HL-60/S4 treated with retinoic acid at 250 ng/mL for 4 days and 3 days (cell line): ENCODE measurements around the gene RBAK.
"Not testable (repeated sequence)": the region's sequence is repeated elsewhere in the genome, so short reads cannot be mapped to it uniquely, and the experiment has no call there.

ENCODE experiments used
- in situ Hi-C: fragments of 300-500 bp; cut with MboI; formaldehyde crosslinking; loops from 2 replicates; pipeline ENCODE4 v1.7.0; 2022; ENCODE audit warnings: low sequenced_read_pairs

Gene RBAK

GRCh38 chr7:5050676-5051075, 5.0 kb downstream of the RBAK start:
- in situ Hi-C loops = no loop called here

GRCh38 chr7:5051731-5052130, 6.1 kb downstream of the RBAK start:
- in situ Hi-C loops = not testable (repeated sequence)

GRCh38 chr7:5053175-5053574, 7.5 kb downstream of the RBAK start:
- in situ Hi-C loops = no loop called here

GRCh38 chr7:5063698-5064097, 18.0 kb downstream of the RBAK start:
- in situ Hi-C loops = no loop called here

- in situ Hi-C loops = no loop called here
These were observed 18.9 kb downstream of the RBAK start for GRCh38 chr7:5064391-5065106.

GRCh38 chr7:5065107-5065407, 19.4 kb downstream of the RBAK start:
- in situ Hi-C loops = no loop called here

- in situ Hi-C loops = no loop called here
These were observed 22.9 kb downstream of the RBAK start for GRCh38 chr7:5068521-5068920.

GRCh38 chr7:5070206-5070605, 24.5 kb downstream of the RBAK start:
- in situ Hi-C loops = no loop called here

- in situ Hi-C loops = loop anchor here (25.0 kb wide), 1 partner anchor 263 kb away; no protein-coding TSS in a partner anchor
These were observed 29.5 kb downstream of the RBAK start for GRCh38 chr7:5075187-5075586.

- in situ Hi-C loops = loop anchor here (25.0 kb wide), 1 partner anchor 265 kb away; no protein-coding TSS in a partner anchor
These were observed 32.1 kb downstream of the RBAK start for GRCh38 chr7:5077740-5078139.

- in situ Hi-C loops = loop anchor here (25.0 kb wide), 1 partner anchor 271 kb away; no protein-coding TSS in a partner anchor
These were observed 37.1 kb downstream of the RBAK start for GRCh38 chr7:5082806-5083205.

- in situ Hi-C loops = loop anchor here (25.0 kb wide), 1 partner anchor 271 kb away; no protein-coding TSS in a partner anchor
These were observed 37.7 kb downstream of the RBAK start for GRCh38 chr7:5083311-5083711.

- in situ Hi-C loops = loop anchor here (25.0 kb wide), 1 partner anchor 274 kb away; no protein-coding TSS in a partner anchor
These were observed 40.6 kb downstream of the RBAK start for GRCh38 chr7:5086256-5086655.

- in situ Hi-C loops = loop anchor here (25.0 kb wide), 1 partner anchor 276 kb away; no protein-coding TSS in a partner anchor
These were observed 42.7 kb downstream of the RBAK start for GRCh38 chr7:5088228-5088833.

- in situ Hi-C loops = loop anchor here (25.0 kb wide), 1 partner anchor 277 kb away; no protein-coding TSS in a partner anchor
These were observed 43.2 kb downstream of the RBAK start for GRCh38 chr7:5088906-5089305.

GRCh38 chr7:5093948-5094347, 48.3 kb downstream of the RBAK start:
- in situ Hi-C loops = loop anchor here (25.0 kb wide), 1 partner anchor 282 kb away; no protein-coding TSS in a partner anchor

- in situ Hi-C loops = loop anchor here (25.0 kb wide), 1 partner anchor 282 kb away; no protein-coding TSS in a partner anchor
These were observed 49.0 kb downstream of the RBAK start for GRCh38 chr7:5094641-5095040.

- in situ Hi-C loops = no loop called here
These were observed 70.7 kb downstream of the RBAK start for GRCh38 chr7:5116359-5116758.

- in situ Hi-C loops = no loop called here
These were observed 71.7 kb downstream of the RBAK start for GRCh38 chr7:5117095-5117970.
